Measurements from ENCODE around the gene ARHGEF3. TPM values are rescaled to one million over a fixed set of nuclear protein-coding genes. Genes with fewer than 3 reads are reported as not detected.
A peak's percentile ranks its signal among the peaks of the same experiment; 100 is the strongest.

Gene ARHGEF3
- total RNA-seq, 1 experiment from 2014 or later: 0.49 TPM

DNA sequence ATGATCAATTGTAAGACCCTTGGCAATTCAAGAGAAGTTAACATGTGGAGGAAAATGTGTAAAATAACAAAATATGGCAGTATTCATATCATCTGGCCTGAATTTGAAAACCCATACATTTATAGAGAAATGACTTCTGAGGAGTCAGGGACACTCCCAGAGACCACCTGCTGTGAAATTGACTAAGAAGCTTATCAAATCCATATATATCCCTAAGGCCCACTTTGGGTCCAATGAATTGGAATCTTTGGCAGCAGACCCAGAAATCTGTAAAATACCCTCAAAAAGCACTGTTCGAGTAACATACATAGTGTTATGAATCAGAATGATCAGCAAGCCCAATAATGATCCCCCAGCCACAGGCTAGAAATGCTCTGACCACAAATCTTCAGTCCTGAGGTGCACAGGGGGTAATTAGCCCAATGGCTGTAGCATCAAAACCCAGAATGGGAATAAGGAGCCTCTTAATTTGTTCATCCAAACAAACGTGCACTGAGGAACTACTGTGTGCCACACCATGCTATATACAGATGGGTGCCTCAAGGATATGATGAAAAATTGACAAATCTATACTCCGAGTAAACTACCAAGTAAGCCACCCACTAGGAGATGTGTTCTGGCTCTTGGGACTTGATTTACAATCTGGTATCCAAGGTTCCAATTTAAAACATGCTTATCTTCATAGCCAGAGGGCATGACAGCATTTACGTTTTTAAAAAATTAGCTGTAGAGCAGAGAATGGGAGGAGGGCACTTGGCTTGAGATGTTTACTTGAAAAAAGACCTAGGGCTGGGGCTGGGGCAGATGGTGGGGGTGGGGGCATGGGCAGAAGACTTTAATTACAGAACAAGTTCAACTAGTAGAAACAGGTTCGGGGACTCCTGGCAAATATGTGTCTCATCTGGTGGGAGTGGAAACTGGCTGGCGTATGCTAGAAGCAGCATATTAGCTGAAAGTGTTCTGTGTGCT is 9.1 kb upstream of the ARHGEF3 start:
- no peak overlapping the region for H3K4me3 ChIP-seq
- no peaks in the 10 kb centered on the region for H3K9me3 ChIP-seq
- DNase-seq: no peak
- no peaks in the 10 kb centered on the region for H3K36me3 ChIP-seq
- no peaks in the 10 kb centered on the region for H3K27me3 ChIP-seq

GRCh38 chr3:56806407-56806806 is 4.7 kb upstream of the ARHGEF3 start:
- Histone ChIP-seq H3K9me3 (no peaks in the 10 kb centered on the region), H3K27me3 (no peaks in the 10 kb centered on the region), H3K36me3 (no peaks in the 10 kb centered on the region), H3K4me3 (no peak overlapping the region)
- DNase-seq: no peak

DNA sequence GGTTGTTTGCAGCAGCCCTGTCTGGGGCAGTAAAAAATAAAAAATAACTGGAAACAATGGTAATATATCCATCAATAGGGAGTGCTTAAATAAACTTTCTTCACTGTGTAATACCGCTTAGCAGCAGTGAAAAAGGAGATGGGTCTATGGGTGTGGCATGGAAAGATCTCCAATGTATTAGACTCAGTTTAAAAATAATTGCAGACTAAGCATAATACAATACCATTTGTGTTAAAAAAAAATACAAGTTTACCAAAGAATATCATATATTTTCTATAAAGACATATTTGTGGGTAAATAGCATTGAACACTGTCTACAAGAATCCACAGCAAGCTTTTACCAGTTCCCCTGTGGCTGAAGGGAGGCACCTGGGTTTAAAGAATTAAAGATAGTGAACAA is 1.0 kb upstream of the ARHGEF3 start:
- Histone ChIP-seq H3K9me3 (no peaks in the 10 kb centered on the region), H3K27me3 (no peaks in the 10 kb centered on the region), H3K36me3 (no peaks in the 10 kb centered on the region), H3K4me3 (no peak overlapping the region)
- no peak for DNase-seq

- Histone ChIP-seq H3K36me3 (no peaks in the 10 kb centered on the region), H3K4me3 (peak overlapping the region; percentile 53), H3K27me3 (no peaks in the 10 kb centered on the region), H3K9me3 (no peaks in the 10 kb centered on the region)
- no peak for DNase-seq
Measured at GRCh38 chr3:56802378-56802745, 613 bp upstream of the ARHGEF3 start.

DNA sequence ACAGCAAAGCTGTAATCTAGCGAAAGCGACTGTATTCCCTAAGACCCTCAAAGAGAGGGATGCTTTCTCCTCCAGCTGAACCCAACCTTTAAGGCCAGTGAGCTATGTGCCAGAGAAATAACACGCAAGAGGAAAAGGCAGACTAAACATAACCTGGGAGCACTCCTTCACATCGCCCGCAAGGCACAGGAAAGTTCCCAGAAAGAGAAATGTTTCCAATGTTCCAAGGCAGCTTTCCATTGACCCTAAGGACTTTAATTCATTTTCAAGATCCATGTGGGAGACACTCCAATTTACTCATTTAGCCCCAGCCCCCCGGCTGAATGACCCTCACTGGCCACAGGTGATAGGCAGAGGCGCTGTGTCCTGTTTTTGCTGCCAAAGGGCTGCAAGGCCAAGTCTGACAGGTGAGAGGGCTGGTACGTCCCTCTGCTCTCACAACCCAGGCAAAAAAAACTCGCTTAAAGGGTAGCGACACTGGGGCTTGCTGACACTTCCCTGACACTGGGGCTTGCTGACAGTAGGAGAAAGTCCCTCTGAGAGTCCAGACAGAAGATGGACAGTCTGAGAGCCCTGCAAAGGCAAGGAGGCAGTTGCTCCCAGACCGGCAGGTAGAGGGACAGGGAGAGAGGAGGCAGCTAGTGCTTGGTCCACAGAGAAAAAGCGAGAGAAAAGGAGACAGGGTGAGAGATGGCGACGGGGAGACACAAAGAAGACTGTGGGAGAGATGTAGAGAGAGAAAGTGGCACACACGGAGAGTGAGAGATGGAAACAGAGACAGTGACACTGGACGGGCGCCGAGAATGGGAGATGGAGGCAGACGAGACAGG is 702 bp downstream of the ARHGEF3 start:
- H3K4me3 ChIP-seq: peak overlapping the region; percentile 53
- H3K27me3 ChIP-seq: no peaks in the 10 kb centered on the region
- H3K9me3 ChIP-seq: no peaks in the 10 kb centered on the region
- no peaks in the 10 kb centered on the region for H3K36me3 ChIP-seq
- DNase-seq: no peak

- Histone ChIP-seq H3K27me3 (no peaks in the 10 kb centered on the region), H3K4me3 (no peak overlapping the region), H3K9me3 (no peaks in the 10 kb centered on the region), H3K36me3 (no peaks in the 10 kb centered on the region)
- no peak for DNase-seq
Measured at GRCh38 chr3:56800130-56800831, 1.5 kb downstream of the ARHGEF3 start.

DNA sequence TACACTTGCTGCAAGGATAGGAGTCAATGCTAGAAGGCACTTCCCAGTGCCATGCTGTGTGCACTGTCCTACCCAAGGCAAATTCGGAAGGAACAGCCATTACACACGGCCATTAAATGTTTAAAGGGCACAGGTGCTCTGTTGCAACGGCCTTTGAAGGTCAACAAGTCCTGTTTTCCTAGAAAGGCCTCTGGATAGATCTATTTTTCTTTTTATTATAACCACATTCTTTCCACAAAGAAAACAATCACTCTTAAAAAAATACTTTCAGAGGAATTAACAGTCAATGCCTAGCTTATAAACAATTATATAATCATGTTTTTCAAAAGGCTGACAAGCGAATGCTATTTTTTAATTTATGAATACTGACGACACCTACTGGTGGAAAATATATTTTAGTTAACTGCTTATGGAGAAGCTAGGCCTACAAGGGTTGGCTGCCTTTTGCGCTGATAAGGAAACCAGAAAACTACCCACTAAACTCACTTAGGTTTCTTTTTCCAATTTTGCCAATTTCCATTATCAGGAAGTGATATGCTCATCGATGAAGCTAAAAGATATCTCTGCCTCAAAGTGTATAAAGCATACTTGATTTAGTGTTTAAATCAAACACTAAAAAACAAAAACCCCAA is 2.4 kb downstream of the ARHGEF3 start:
- Histone ChIP-seq H3K27me3 (no peaks in the 10 kb centered on the region), H3K9me3 (no peaks in the 10 kb centered on the region), H3K4me3 (no peak overlapping the region), H3K36me3 (no peaks in the 10 kb centered on the region)
- DNase-seq: no peak

- Histone ChIP-seq H3K27me3 (no peaks in the 10 kb centered on the region), H3K36me3 (no peaks in the 10 kb centered on the region), H3K9me3 (no peaks in the 10 kb centered on the region), H3K4me3 (no peak overlapping the region)
- DNase-seq: no peak
Measured at GRCh38 chr3:56796996-56797395, 4.8 kb downstream of the ARHGEF3 start.

DNA sequence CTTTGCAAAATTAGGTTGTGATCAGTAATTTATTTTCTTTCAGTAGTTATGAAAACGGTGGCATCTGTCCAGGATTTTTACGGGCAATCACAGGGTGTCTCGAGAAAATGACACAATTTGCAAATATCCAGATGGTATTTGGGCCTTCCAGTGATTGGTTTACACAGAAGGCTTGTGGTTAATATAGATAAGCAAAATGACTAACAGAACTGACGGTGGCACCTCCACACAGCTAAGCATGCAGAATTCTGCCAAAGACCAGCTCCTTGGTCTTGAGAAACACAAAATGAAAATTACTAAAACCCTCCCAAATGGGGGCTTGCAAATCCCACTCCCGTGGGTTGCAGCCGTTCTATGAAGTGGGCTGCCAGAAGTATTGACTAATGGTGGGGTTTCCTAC is 5.5 kb downstream of the ARHGEF3 start:
- no peaks in the 10 kb centered on the region for H3K27me3 ChIP-seq
- H3K36me3 ChIP-seq: no peaks in the 10 kb centered on the region
- DNase-seq: no peak
- H3K9me3 ChIP-seq: no peaks in the 10 kb centered on the region
- no peak overlapping the region for H3K4me3 ChIP-seq

- Histone ChIP-seq H3K27me3 (no peaks in the 10 kb centered on the region), H3K4me3 (no peak overlapping the region), H3K36me3 (no peaks in the 10 kb centered on the region), H3K9me3 (no peaks in the 10 kb centered on the region)
- no peak for DNase-seq
Measured at GRCh38 chr3:56795829-56796185, 5.9 kb downstream of the ARHGEF3 start.

DNA sequence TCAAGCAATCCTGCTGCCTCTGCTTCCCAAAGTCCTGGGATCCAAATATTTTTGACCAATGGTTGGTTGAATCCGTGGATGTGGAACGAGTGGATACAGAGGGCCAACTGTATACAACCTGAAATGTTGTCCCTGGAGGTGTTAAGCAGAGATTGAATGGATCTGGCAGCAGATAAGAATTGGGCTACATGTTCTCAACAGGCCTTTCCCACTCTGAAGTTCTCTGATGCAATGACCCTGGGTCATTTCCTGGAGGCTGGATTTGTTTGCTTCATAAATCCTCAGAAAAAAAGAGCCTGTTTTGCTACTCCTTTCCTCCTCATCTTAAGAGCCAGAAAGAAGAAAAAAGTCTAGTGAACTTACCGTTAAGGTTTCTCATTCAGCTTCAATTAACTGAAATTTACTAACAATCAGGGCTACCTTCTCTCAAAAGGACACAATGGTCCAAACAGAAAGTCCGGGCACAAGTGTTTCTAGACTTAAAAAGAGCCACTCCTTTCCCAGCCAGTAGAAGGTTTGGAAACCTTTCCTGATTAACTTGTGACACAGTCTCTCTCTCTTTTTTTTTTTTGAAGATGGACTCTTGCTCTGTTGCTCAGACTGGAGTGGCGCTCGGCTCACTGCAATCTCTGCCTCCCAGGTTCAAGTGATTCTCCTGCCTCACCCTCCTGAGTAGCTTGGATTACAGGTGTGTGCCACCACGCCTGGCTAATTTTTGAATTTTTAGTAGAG is 6.5 kb downstream of the ARHGEF3 start:
- Histone ChIP-seq H3K4me3 (no peak overlapping the region), H3K27me3 (no peaks in the 10 kb centered on the region), H3K36me3 (no peaks in the 10 kb centered on the region), H3K9me3 (no peaks in the 10 kb centered on the region)
- no peak for DNase-seq

GRCh38 chr3:56792193-56792592 is 9.6 kb downstream of the ARHGEF3 start:
- H3K27me3 ChIP-seq: no peaks in the 10 kb centered on the region
- peak; percentile 37 for DNase-seq
- H3K36me3 ChIP-seq: no peaks in the 10 kb centered on the region
- H3K9me3 ChIP-seq: no peaks in the 10 kb centered on the region
- no peak overlapping the region for H3K4me3 ChIP-seq

DNA sequence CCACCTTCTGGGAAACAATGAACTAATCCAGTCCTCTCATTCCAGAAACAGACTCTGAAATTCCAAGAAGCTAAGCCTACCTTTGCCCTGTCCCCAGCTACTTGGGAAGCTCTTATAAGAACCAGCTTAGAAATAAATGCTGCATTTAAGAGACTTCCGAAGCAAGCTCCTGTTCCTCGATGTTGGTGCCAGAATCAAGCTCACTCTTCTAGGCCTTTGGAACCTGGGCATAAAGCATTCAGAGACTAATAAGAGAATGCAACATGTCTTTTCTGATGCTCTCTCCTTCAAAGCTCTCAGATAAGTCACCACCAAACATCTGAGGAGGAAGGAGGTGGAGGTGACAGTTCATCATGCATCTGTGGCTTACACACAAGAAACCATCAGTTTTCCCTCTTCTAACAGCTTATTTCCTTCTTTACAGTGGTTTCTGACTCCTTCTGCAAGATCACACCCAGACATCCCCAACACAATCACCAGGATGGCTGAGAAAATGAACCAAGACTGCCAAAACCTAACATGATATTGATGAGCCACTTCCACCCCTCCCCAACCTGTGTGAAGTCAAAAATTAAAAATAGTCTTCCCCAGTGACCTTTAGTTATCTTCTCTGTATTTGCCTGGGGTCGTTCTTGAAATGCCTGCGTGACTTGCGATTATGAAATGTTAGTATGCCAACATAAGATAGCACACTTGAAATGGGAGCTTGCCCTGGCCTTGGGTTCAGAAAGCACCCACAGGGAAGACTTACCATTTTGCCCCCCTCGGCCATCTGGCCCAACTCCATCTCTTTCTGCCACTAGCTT is 11.5 kb downstream of the ARHGEF3 start:
- Histone ChIP-seq H3K36me3 (no peaks in the 10 kb centered on the region), H3K4me3 (no peak overlapping the region), H3K27me3 (no peaks in the 10 kb centered on the region), H3K9me3 (no peaks in the 10 kb centered on the region)
- no peak for DNase-seq

DNA sequence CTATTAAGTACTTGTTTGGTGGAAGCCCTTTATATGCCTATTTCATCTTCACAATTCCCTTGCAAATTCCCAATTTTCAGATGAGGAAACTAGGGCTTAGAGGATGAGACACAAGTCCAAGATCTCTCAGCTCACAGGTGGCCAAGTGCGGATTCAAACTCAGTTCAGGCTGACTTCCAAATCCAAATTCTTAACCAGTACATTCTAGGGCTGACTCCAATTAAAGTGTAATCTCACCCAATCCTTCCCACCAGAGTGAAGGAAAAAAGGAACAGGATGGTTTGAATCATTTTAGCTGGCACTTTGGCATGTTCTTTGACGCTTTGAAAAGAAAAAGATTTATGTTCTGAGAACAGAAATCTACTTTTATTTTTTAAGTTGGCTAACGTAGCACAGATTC is 12.7 kb downstream of the ARHGEF3 start:
- Histone ChIP-seq H3K36me3 (no peaks in the 10 kb centered on the region), H3K9me3 (no peaks in the 10 kb centered on the region), H3K27me3 (no peaks in the 10 kb centered on the region), H3K4me3 (no peak overlapping the region)
- no peak for DNase-seq

- no peaks in the 10 kb centered on the region for H3K36me3 ChIP-seq
- no peaks in the 10 kb centered on the region for H3K27me3 ChIP-seq
- H3K4me3 ChIP-seq: no peak overlapping the region
- H3K9me3 ChIP-seq: no peaks in the 10 kb centered on the region
- DNase-seq: no peak
Measured at GRCh38 chr3:56788521-56788920, 13.2 kb downstream of the ARHGEF3 start.
